GM19239 (cell line): Measurements from ENCODE around the gene ABCA13.

Experiments
- DNase-seq: peaks from one replicate; pipeline ENCODE4 v3.0.0; 2011; ENCODE audit warnings: low spot score; ENCODE audit not compliant: insufficient read length
- FAIRE-seq: peaks from 2 replicates; lab custom pipeline; 2011; peaks lifted over from hg19 to GRCh38; lab: Jason Lieb, UNC

Gene ABCA13

GRCh38 chr7:48351900-48352299, 180.6 kb downstream of the ABCA13 start:
- DNase-seq: no peak
- no peak for FAIRE-seq

- FAIRE-seq (no peak), DNase-seq (no peak)
Measured at GRCh38 chr7:48355346-48355745, 184.1 kb downstream of the ABCA13 start.

GRCh38 chr7:48360574-48360973, 189.3 kb downstream of the ABCA13 start:
- DNase-seq (no peak), FAIRE-seq (no peak)

- FAIRE-seq (no peak), DNase-seq (no peak)
Measured at GRCh38 chr7:48363174-48363573, 191.9 kb downstream of the ABCA13 start.

- no peak for DNase-seq
- FAIRE-seq: no peak
Measured at GRCh38 chr7:48365010-48365409, 193.8 kb downstream of the ABCA13 start.

- no peak for FAIRE-seq
Measured at GRCh38 chr7:48366096-48366495, 194.8 kb downstream of the ABCA13 start.

GRCh38 chr7:48376263-48376662, 205.0 kb downstream of the ABCA13 start:
- FAIRE-seq: no peak
- DNase-seq: no peak

More at GRCh38 chr7:48366096-48366495, 194.8 kb downstream of the ABCA13 start:
- DNase-seq: no peak

- FAIRE-seq (no peak), DNase-seq (no peak)
Measured at GRCh38 chr7:48380921-48381320, 209.7 kb downstream of the ABCA13 start.

- FAIRE-seq: no peak
- DNase-seq: no peak
Measured at GRCh38 chr7:48381571-48381970, 210.3 kb downstream of the ABCA13 start.

GRCh38 chr7:48384180-48384752, 213.0 kb downstream of the ABCA13 start:
- FAIRE-seq: no peak
- DNase-seq: no peak

- DNase-seq (no peak), FAIRE-seq (no peak)
Measured at GRCh38 chr7:48387932-48388331, 216.7 kb downstream of the ABCA13 start.

GRCh38 chr7:48388911-48389310, 217.7 kb downstream of the ABCA13 start:
- no peak for FAIRE-seq
- DNase-seq: no peak

- DNase-seq: no peak
- FAIRE-seq: no peak
Measured at GRCh38 chr7:48389977-48390376, 218.7 kb downstream of the ABCA13 start.

GRCh38 chr7:48390388-48391327, 219.4 kb downstream of the ABCA13 start:
- FAIRE-seq (no peak), DNase-seq (no peak)

GRCh38 chr7:48398191-48398590, 226.9 kb downstream of the ABCA13 start:
- DNase-seq (no peak), FAIRE-seq (no peak)

- no peak for DNase-seq
- FAIRE-seq: no peak
Measured at GRCh38 chr7:48402721-48403120, 231.5 kb downstream of the ABCA13 start.

GRCh38 chr7:48408731-48409130, 237.5 kb downstream of the ABCA13 start:
- FAIRE-seq (no peak), DNase-seq (no peak)

GRCh38 chr7:48411619-48412018, 240.4 kb downstream of the ABCA13 start:
- FAIRE-seq (no peak), DNase-seq (no peak)

GRCh38 chr7:48414011-48414732, 242.9 kb downstream of the ABCA13 start:
- no peak for DNase-seq
- FAIRE-seq: no peak

- FAIRE-seq: no peak
- DNase-seq: no peak
Measured at GRCh38 chr7:48416327-48416908, 245.2 kb downstream of the ABCA13 start.

GRCh38 chr7:48419401-48419800, 248.1 kb downstream of the ABCA13 start:
- DNase-seq: no peak
- no peak for FAIRE-seq
